ENCODE measurements around the gene KIAA0319L. TPM values are rescaled to one million over a fixed set of nuclear protein-coding genes. Genes with fewer than 3 reads are reported as not detected.
A peak's percentile ranks its signal among the peaks of the same experiment; 100 is the strongest.

The KIAA0319L gene
- total RNA-seq, 1 experiment from 2014 or later: 46.4 TPM

- Histone ChIP-seq H2BK5ac (ENCODE audit: insufficient read length, low read length) (no peak overlapping the region), H3K18ac (ENCODE audit: insufficient read length, low read depth, low read length) (no peak overlapping the region), H3K27me3 (ENCODE audit: insufficient read depth, low read length) (peaks cover 73% of the 10 kb centered on the region), H3K23ac (ENCODE audit: insufficient read length, low read depth, low read length) (no peak overlapping the region), H3K27ac (ENCODE audit: insufficient read length, low read depth, low read length) (no peak overlapping the region), H2BK12ac (ENCODE audit: insufficient read length, low read depth, low read length) (no peak overlapping the region), H3K79me2 (ENCODE audit: insufficient read depth, low read length) (no peaks in the 10 kb centered on the region), H3K56ac (ENCODE audit: insufficient read length, low read depth, low read length) (no peak overlapping the region), H4K20me1 (ENCODE audit: control insufficient read depth, insufficient read depth, insufficient read length) (no peaks in the 10 kb centered on the region), H3K9me3 (ENCODE audit: control insufficient read depth, low read depth, low read length) (no peaks in the 10 kb centered on the region), H2BK15ac (ENCODE audit: low read depth, low read length) (no peak overlapping the region), H2AK5ac (ENCODE audit: insufficient read length, low read length) (no peak overlapping the region), H3K14ac (ENCODE audit: insufficient read depth, low read length) (no peak overlapping the region; the same call in 1 of the 2 replicates), H3K4me2 (ENCODE audit: insufficient read depth, insufficient read length, low read length) (peak overlapping the region; percentile 9), H3K4ac (ENCODE audit: low read depth, low read length) (no peak overlapping the region), H4K5ac (ENCODE audit: insufficient read length, low read depth, low read length) (no peak overlapping the region), H3K4me1 (ENCODE audit: insufficient read depth, low read length) (0 out of 2 replicates have a peak, but pooled peaks cover 2% of the 10 kb centered on the region), H2AFZ (ENCODE audit: low read length) (no peak overlapping the region), H2BK120ac (ENCODE audit: low read depth, low read length, poor library complexity, severe bottlenecking) (no peak overlapping the region), H4K8ac (replicated peaks; ENCODE audit: insufficient read length, low read depth, low read length) (no peak overlapping the region), H4K91ac (ENCODE audit: insufficient read length, low read depth, low read length) (no peak overlapping the region), H2BK20ac (ENCODE audit: low read depth, low read length, poor library complexity, severe bottlenecking) (no peak overlapping the region), H3K79me1 (ENCODE audit: insufficient read depth, low read depth, low read length, poor library complexity, severe bottlenecking) (no peaks in the 10 kb centered on the region), H3T11ph (ENCODE audit: low read length) (no peak overlapping the region), H3K23me2 (ENCODE audit: insufficient read length, low read depth, low read length, poor library complexity, severe bottlenecking) (peaks cover 19% of the 10 kb centered on the region), H3K9ac (ENCODE audit: extremely low read depth, insufficient read length, low read length) (no peak overlapping the region)
- peaks cover 29 to 37% of the 10 kb centered on the region in 2 experiments for H3K4me1 Mint-ChIP-seq
- peaks cover 96% of the 10 kb centered on the region for H3K27me3 Mint-ChIP-seq (ENCODE audit: low read depth)
- WGBS (ENCODE audit: extremely low coverage, insufficient read length, low lambda C conversion rate): no CpG with 5 or more reads among the region's 30 CpGs
- no peaks in the 10 kb centered on the region for H3K36me3 Mint-ChIP-seq (ENCODE audit: insufficient read depth in 1 of 3, low read depth in 3 of 3)
- no peaks in the 10 kb centered on the region for H3K9me3 Mint-ChIP-seq
- H3K4me3 Mint-ChIP-seq: peak overlapping the region in 1 of 2 experiments; percentile 68; a peak in 2 of 5 replicates
- no peak for DNase-seq
- no peak overlapping the region for H3K27ac Mint-ChIP-seq
- TF ChIP-seq CTCF (conservative IDR thresholded peaks at IDR 0.05): no peak
Measured at GRCh38 chr1:35574655-35575415, 17.6 kb upstream of the KIAA0319L start.

Data from H9 (cell line).